ENCODE measurements around the gene ATP6V1F. TPM values are rescaled to one million over a fixed set of nuclear protein-coding genes. Genes with fewer than 3 reads are reported as not detected.
A peak's percentile ranks its signal among the peaks of the same experiment; 100 is the strongest.

The ATP6V1F gene
- polyA plus RNA-seq, 1 donor: 193 TPM

- Histone ChIP-seq H3K9me3 (ENCODE audit: control insufficient read depth, low read depth, low read length) (peaks cover 4% of the 10 kb centered on the region), H3K27me3 (ENCODE audit: control insufficient read depth, insufficient read depth, low read length) (peaks cover 82% of the 10 kb centered on the region), H3K27ac (ENCODE audit: low read length) (no peak overlapping the region), H3K4me3 (ENCODE audit: low read length) (no peak overlapping the region), H3K4me1 (ENCODE audit: control insufficient read depth, insufficient read depth, low read length) (peaks cover 13% of the 10 kb centered on the region), H3K36me3 (ENCODE audit: control insufficient read depth, insufficient read depth, low read length) (no peaks in the 10 kb centered on the region)
- WGBS (ENCODE audit: insufficient coverage, low lambda C conversion rate): no CpG with 5 or more reads among the region's 10 CpGs
- peak in 1 of 2 donors; percentile 37 for DNase-seq
Measured at GRCh38 chr7:128913870-128914565, 51.4 kb downstream of the ATP6V1F start.

GRCh38 chr7:128914566-128915151 lies 52.0 kb downstream of the ATP6V1F start:
- Histone ChIP-seq H3K4me3 (ENCODE audit: low read length) (no peak overlapping the region), H3K27me3 (ENCODE audit: control insufficient read depth, insufficient read depth, low read length) (peaks cover 80% of the 10 kb centered on the region), H3K9me3 (ENCODE audit: control insufficient read depth, low read depth, low read length) (peaks cover 4% of the 10 kb centered on the region), H3K4me1 (ENCODE audit: control insufficient read depth, insufficient read depth, low read length) (peaks cover 9% of the 10 kb centered on the region), H3K36me3 (ENCODE audit: control insufficient read depth, insufficient read depth, low read length) (no peaks in the 10 kb centered on the region), H3K27ac (ENCODE audit: low read length) (no peak overlapping the region)
- no CpG with 5 or more reads among the region's 11 CpGs for WGBS (ENCODE audit: insufficient coverage, low lambda C conversion rate)
- DNase-seq: no peak

- WGBS (ENCODE audit: insufficient coverage, low lambda C conversion rate): no CpG with 5 or more reads among the region's 34 CpGs
- H3K27me3 ChIP-seq (ENCODE audit: control insufficient read depth, insufficient read depth, low read length): peaks cover 79% of the 10 kb centered on the region
- H3K36me3 ChIP-seq (ENCODE audit: control insufficient read depth, insufficient read depth, low read length): no peaks in the 10 kb centered on the region
- no peak for DNase-seq
- H3K4me1 ChIP-seq (ENCODE audit: control insufficient read depth, insufficient read depth, low read length): peaks cover 7% of the 10 kb centered on the region
- H3K4me3 ChIP-seq (ENCODE audit: low read length): no peak overlapping the region
- H3K9me3 ChIP-seq (ENCODE audit: control insufficient read depth, low read depth, low read length): peaks cover 4% of the 10 kb centered on the region
- no peak overlapping the region for H3K27ac ChIP-seq (ENCODE audit: low read length)
Measured at GRCh38 chr7:128915271-128915819, 52.7 kb downstream of the ATP6V1F start.

Other genes starting within 250 kb of the ATP6V1F start
- 1.6 TPM for gene GARIN1A, start 190.6 kb upstream of the ATP6V1F start, polyA plus RNA-seq
- gene CALU, start 123.5 kb upstream of the ATP6V1F start, polyA plus RNA-seq: 92.5 TPM
- gene OPN1SW, start 87.1 kb upstream of the ATP6V1F start, polyA plus RNA-seq: 0.18 TPM
- gene CCDC136, start 70.9 kb upstream of the ATP6V1F start, polyA plus RNA-seq: 11.3 TPM
- 53.3 TPM for gene FLNC, start 32.5 kb upstream of the ATP6V1F start, polyA plus RNA-seq
- gene KCP, start 47.9 kb downstream of the ATP6V1F start, polyA plus RNA-seq: 1.3 TPM
- 5.5 TPM for gene IRF5, start 75.1 kb downstream of the ATP6V1F start, polyA plus RNA-seq
- gene TNPO3, start 192.3 kb downstream of the ATP6V1F start, polyA plus RNA-seq: 32.1 TPM

All from large intestine (tissue), 3 donors.